Parathyroid adenoma (tissue), 2 donors: ENCODE measurements around the gene S100A10.

Experiments
- H2AFZ ChIP-seq: fragments of 300-600 bp; sonication (generic); one replicate; pipeline ENCODE4 v1.7.0; 2017; ENCODE audit warnings: antibody characterized with exemption, mild to moderate bottlenecking
- H3K27ac ChIP-seq: fragments of 300-600 bp; sonication (generic); one replicate; pipeline ENCODE4 v1.7.0; 2017
- H3K27me3 ChIP-seq: fragments of 300-600 bp; sonication (generic); one replicate; pipeline ENCODE4 v1.7.0; 2017; ENCODE audit warnings: low read length; ENCODE audit not compliant: control insufficient read depth, insufficient read depth
- H3K36me3 ChIP-seq: fragments of 300-600 bp; sonication (generic); one replicate; pipeline ENCODE4 v1.7.0; 2017; ENCODE audit warnings: low read length; ENCODE audit not compliant: control insufficient read depth, insufficient read depth
- H3K4me1 ChIP-seq: fragments of 300-600 bp; sonication (generic); one replicate; pipeline ENCODE4 v1.7.0; 2017; ENCODE audit warnings: control low read depth
- H3K4me2 ChIP-seq: fragments of 300-600 bp; sonication (generic); one replicate; pipeline ENCODE4 v1.7.0; 2017; ENCODE audit warnings: low read length
- H3K4me3 ChIP-seq: fragments of 300-600 bp; sonication (generic); one replicate; pipeline ENCODE4 v1.7.0; 2017; ENCODE audit warnings: low read depth, low read length
- H3K79me2 ChIP-seq: fragments of 300-600 bp; sonication (generic); one replicate; pipeline ENCODE4 v1.7.0; 2017; ENCODE audit warnings: control low read depth
- H3K9ac ChIP-seq: fragments of 300-600 bp; sonication (generic); one replicate; pipeline ENCODE4 v1.7.0; 2017; ENCODE audit warnings: mild to moderate bottlenecking
- H3K9me3 ChIP-seq: fragments of 300-600 bp; sonication (generic); one replicate; pipeline ENCODE4 v1.7.0; 2017; ENCODE audit warnings: low read length; ENCODE audit not compliant: control insufficient read depth
- TF ChIP-seq, protein P1 (sequence below): fragments of 300-600 bp; sonication (generic); IDR thresholded peaks from one replicate; pipeline ENCODE4 v1.7.0; 2017; ENCODE audit warnings: antibody characterized with exemption, mild to moderate bottlenecking
- donor health status: primary hyperparathyroidism.

Gene S100A10, protein sequence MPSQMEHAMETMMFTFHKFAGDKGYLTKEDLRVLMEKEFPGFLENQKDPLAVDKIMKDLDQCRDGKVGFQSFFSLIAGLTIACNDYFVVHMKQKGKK

DNA sequence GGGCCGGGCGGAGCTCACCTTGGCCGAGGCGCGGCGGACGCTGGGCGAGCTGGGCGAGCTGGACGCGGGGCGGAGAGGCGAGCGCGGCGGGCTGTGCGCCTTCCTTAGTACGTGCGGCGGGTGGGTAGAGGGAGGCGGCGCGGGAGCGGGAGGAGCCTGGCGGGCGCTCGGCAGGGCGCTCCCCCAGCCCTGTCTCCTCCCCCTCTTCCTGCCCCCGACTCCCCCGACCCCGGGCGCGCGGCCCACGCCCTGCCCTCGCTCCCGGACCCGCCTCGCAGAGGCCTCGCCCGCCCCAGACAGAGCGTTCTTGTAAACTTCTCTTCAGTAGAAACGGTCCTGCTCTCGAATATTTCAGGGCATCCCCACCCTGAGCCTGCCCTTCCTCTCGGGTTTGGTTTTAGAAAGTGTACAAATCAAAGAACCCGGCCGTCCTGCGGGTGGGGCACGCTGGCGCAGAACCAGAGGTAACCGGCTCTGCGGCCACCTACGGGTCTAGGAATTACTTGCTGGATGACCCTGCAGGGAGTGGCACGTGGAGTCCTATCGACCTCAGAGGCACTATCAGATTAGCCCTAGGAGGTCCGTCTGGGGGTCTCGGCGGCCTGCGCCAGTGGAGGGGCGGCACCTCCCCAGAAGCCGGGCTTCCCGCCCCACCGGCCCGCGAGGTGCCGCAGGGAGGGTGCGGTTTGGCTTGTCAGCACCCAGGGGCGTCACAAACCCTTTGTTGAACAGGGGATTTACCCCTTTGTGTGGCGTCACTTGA, at the start of gene S100A10:
S100A10 (minus strand) TSS at position 126 of the 763 bp plus-strand sequence. CDS start 7,629 bp downstream, outside the sequence.
- Histone ChIP-seq H3K36me3 (no peaks in the 10 kb centered on the region), H3K4me3 (peak within 1 kb of the TSS; percentile 58), H3K79me2 (no peaks in the 10 kb centered on the region), H3K4me1 (peaks cover 9% of the 10 kb centered on the region), H3K4me2 (peak within 1 kb of the TSS; percentile 90), H3K27me3 (no peaks in the 10 kb centered on the region), H3K9me3 (no peaks in the 10 kb centered on the region), H3K9ac (no peak within 1 kb of the TSS), H2AFZ (peak within 1 kb of the TSS; percentile 86), H3K27ac (peak within 1 kb of the TSS; percentile 19)
- TF ChIP-seq, protein P1, sequence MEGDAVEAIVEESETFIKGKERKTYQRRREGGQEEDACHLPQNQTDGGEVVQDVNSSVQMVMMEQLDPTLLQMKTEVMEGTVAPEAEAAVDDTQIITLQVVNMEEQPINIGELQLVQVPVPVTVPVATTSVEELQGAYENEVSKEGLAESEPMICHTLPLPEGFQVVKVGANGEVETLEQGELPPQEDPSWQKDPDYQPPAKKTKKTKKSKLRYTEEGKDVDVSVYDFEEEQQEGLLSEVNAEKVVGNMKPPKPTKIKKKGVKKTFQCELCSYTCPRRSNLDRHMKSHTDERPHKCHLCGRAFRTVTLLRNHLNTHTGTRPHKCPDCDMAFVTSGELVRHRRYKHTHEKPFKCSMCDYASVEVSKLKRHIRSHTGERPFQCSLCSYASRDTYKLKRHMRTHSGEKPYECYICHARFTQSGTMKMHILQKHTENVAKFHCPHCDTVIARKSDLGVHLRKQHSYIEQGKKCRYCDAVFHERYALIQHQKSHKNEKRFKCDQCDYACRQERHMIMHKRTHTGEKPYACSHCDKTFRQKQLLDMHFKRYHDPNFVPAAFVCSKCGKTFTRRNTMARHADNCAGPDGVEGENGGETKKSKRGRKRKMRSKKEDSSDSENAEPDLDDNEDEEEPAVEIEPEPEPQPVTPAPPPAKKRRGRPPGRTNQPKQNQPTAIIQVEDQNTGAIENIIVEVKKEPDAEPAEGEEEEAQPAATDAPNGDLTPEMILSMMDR: no peak

DNA sequence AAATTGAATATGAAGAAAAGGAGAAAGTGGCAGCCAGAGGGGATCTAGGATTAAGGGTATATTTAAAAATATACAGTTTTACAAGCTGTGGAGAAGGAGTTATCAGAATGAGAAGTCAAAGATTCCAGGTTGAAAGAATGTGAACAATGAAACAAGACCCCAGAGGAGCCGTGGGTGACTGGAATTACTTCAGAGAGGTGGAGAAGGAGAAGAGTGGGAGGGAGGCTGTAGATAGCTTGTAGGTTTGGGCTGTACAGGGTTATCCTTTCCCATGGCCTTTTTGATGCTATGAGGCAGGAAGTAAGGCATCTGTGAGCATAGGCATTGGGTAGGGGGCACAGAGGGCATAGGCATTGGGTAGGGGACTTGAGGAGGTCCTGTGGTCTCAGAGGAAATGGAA, 48.4 kb upstream of the S100A10 start:
- Histone ChIP-seq H3K4me1 (peaks cover 2% of the 10 kb centered on the region), H3K36me3 (no peaks in the 10 kb centered on the region), H3K79me2 (no peaks in the 10 kb centered on the region), H3K27me3 (no peaks in the 10 kb centered on the region), H3K4me3 (no peak overlapping the region), H3K27ac (no peak overlapping the region), H2AFZ (no peak overlapping the region), H3K9me3 (no peaks in the 10 kb centered on the region), H3K9ac (no peak overlapping the region), H3K4me2 (no peak overlapping the region)
- TF ChIP-seq, protein P1: no peak

DNA sequence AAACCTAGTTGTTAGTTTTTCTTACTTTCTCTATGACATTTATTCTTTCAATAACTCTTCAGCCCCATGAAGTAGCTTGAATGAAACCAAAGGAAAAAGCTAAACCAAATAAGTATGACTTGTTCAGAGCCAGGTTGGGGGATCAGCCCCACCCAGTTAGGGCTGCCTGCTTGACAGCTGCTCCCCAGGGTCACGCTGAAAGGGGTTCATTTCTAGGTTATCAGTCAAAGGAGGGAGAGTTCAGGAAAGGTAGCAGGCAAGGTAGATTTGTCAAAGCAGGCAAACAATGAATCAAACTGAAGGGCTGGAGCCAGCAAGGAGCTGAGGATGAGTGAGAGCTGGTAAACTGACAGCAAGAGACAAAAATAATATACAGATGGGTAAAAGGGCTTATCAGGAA, 46.2 kb upstream of the S100A10 start:
- no peaks in the 10 kb centered on the region for H3K4me1 ChIP-seq
- H3K36me3 ChIP-seq: no peaks in the 10 kb centered on the region
- H3K79me2 ChIP-seq: no peaks in the 10 kb centered on the region
- no peak overlapping the region for H3K27ac ChIP-seq
- TF ChIP-seq, protein P1: no peak
- no peak overlapping the region for H3K4me3 ChIP-seq
- no peaks in the 10 kb centered on the region for H3K27me3 ChIP-seq
- H3K9me3 ChIP-seq: no peaks in the 10 kb centered on the region
- H2AFZ ChIP-seq: no peak overlapping the region
- no peak overlapping the region for H3K9ac ChIP-seq
- no peak overlapping the region for H3K4me2 ChIP-seq

DNA sequence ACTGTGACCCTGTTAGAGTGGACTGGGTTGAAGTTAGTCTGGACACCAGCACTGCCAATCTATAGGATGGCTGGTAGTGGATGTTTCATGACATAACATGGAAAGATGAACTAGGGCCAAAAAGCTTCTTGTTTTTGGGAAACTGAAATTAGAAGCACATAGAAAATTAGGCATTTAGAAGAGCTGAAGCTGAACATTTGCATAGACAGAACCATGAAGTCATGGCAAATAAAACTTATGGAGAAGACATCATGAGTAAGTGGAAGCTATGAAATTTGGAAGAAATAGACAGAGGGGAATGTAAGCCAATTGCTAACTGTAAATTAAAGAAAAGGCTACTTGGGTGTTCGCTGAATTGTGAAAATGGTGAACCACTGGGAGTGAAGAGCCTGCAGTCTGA, 45.8 kb upstream of the S100A10 start:
- H3K4me1 ChIP-seq: peaks cover 4% of the 10 kb centered on the region
- no peaks in the 10 kb centered on the region for H3K9me3 ChIP-seq
- no peak overlapping the region for H3K4me3 ChIP-seq
- H3K27me3 ChIP-seq: no peaks in the 10 kb centered on the region
- H3K4me2 ChIP-seq: no peak overlapping the region
- H3K9ac ChIP-seq: no peak overlapping the region
- H3K79me2 ChIP-seq: no peaks in the 10 kb centered on the region
- TF ChIP-seq, protein P1: no peak
- no peaks in the 10 kb centered on the region for H3K36me3 ChIP-seq
- H3K27ac ChIP-seq: no peak overlapping the region
- H2AFZ ChIP-seq: no peak overlapping the region

DNA sequence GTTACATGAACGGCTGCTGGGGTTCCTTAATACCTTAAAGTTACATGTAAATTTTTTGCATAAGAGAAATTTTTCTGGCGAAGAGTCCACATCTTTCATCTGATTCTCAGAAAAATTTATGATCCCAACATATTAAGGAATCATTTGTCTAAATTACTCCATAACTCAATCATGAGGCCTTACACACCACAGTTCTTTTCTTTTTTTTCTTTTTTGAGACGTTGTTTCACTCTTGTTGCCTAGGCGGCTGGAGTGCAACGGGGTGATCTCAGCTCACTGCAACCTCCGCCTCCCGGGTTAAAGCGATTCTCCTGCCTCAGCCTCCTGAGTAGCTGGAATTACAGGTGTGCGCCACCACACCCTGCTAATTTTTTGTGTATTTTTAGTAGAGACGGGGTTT, 45.2 kb upstream of the S100A10 start:
- TF ChIP-seq, protein P1: no peak
- Histone ChIP-seq H3K9me3 (no peaks in the 10 kb centered on the region), H3K27me3 (no peaks in the 10 kb centered on the region), H3K9ac (no peak overlapping the region), H3K27ac (no peak overlapping the region), H2AFZ (no peak overlapping the region), H3K4me2 (no peak overlapping the region), H3K4me3 (no peak overlapping the region), H3K79me2 (no peaks in the 10 kb centered on the region), H3K4me1 (peaks cover 10% of the 10 kb centered on the region), H3K36me3 (no peaks in the 10 kb centered on the region)
